Raji (cell line): Measurements from ENCODE around the gene SIRPB2.

Experiments
- POLR2A ChIP-seq: IDR thresholded peaks from 2 replicates; pipeline ENCODE4 v1.6.1; 2011; ENCODE audit warnings: low read depth, low read length, control low read depth; ENCODE audit not compliant: insufficient read depth

Gene SIRPB2

GRCh38 chr20:1508574-1508973, 17.4 kb upstream of the SIRPB2 start:
- TF ChIP-seq POLR2A: no peak

- TF ChIP-seq POLR2A: no peak
Observed at GRCh38 chr20:1507276-1507675, 16.1 kb upstream of the SIRPB2 start.

- TF ChIP-seq POLR2A: no peak
Observed at GRCh38 chr20:1505871-1506270, 14.7 kb upstream of the SIRPB2 start.

GRCh38 chr20:1505361-1505760, 14.1 kb upstream of the SIRPB2 start:
- no peak for TF ChIP-seq POLR2A

GRCh38 chr20:1503564-1504227, 12.5 kb upstream of the SIRPB2 start:
- no peak for TF ChIP-seq POLR2A

GRCh38 chr20:1500496-1500895, 9.3 kb upstream of the SIRPB2 start:
- TF ChIP-seq POLR2A: no peak

- TF ChIP-seq POLR2A: no peak
Observed at GRCh38 chr20:1499528-1500420, 8.6 kb upstream of the SIRPB2 start.

- TF ChIP-seq POLR2A: no peak
Observed at GRCh38 chr20:1496930-1497329, 5.7 kb upstream of the SIRPB2 start.

GRCh38 chr20:1494436-1494835, 3.2 kb upstream of the SIRPB2 start:
- no peak for TF ChIP-seq POLR2A

- TF ChIP-seq POLR2A: no peak
Observed at GRCh38 chr20:1493536-1493935, 2.3 kb upstream of the SIRPB2 start.

- no peak for TF ChIP-seq POLR2A
Observed at GRCh38 chr20:1491860-1492642, 831 bp upstream of the SIRPB2 start.

GRCh38 chr20:1490643-1491195, 501 bp downstream of the SIRPB2 start:
- no peak for TF ChIP-seq POLR2A

GRCh38 chr20:1489764-1490436, 1.3 kb downstream of the SIRPB2 start:
- no peak for TF ChIP-seq POLR2A

GRCh38 chr20:1489325-1489724, 1.9 kb downstream of the SIRPB2 start:
- no peak for TF ChIP-seq POLR2A

GRCh38 chr20:1486566-1486965, 4.7 kb downstream of the SIRPB2 start:
- no peak for TF ChIP-seq POLR2A

- TF ChIP-seq POLR2A: no peak
Observed at GRCh38 chr20:1484438-1485116, 6.6 kb downstream of the SIRPB2 start.
